ENCODE results near the gene MDFI.

DNA sequence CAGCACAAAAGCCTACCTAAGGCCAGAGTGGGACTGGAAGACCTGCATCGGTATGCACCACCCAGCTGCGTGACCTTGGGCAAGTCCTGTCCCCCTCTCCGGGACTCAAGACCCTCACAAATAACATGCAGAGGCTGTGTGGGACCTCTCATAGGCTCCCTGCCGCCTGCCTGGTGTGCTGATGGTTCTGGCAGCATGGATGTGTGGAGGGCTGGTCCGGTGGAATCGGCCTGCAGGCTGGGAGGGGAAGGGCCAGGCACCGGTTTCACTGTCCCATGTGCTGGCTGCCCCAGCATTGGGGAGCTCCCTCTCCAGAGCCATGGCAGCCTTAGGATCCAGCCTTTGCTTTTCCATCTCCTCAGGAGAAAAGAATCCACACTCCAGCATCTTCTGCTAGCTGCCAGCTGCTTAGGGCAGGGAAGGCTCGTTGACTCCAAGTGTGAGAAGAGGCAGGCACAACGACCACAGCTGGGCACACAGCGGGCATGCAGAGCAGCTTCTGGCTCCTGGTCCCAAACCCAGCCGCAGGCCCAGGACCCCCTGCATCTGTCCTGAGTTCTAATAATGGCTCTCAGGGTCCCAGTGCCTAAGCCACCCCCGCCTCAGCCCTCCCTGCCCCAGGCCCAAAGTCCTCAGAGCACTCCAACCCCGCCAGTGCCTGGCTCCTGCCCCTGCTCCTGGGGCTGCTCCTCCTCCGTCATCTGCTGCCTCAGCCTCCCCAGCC is 64.7 kb downstream of the MDFI start:
- TF ChIP-seq POLR2A (IDR thresholded peaks at IDR 0.05; ENCODE audit: low read length) (no peak), NR3C1 (IDR thresholded peaks at IDR 0.05) (no peak), PHF8 (IDR thresholded peaks at IDR 0.05; ENCODE audit: borderline replicate concordance, low read depth) (no peak), SMC3 (IDR thresholded peaks at IDR 0.05) (no peak), JUN (IDR thresholded peaks at IDR 0.05) (no peak), RNF2 (IDR thresholded peaks at IDR 0.05; ENCODE audit: borderline replicate concordance, low read depth) (no peak), E2F6 (IDR thresholded peaks at IDR 0.05; ENCODE audit: borderline replicate concordance, low read depth) (no peak), MYC (IDR thresholded peaks at IDR 0.05; ENCODE audit: borderline replicate concordance, low read length) (no peak)
